H1 (cell line): ENCODE measurements around the gene COPZ1. TPM values are rescaled to one million over a fixed set of nuclear protein-coding genes. Genes with fewer than 3 reads are reported as not detected.

Source experiments
- CHD7 ChIP-seq: fragments of 300-600 bp; sonication (generic); IDR thresholded peaks from 2 replicates; pipeline ENCODE4 v1.7.1; 2012; ENCODE audit warnings: low read length, moderate library complexity, mild to moderate bottlenecking, inconsistent platforms; ENCODE audit not compliant: insufficient replicate concordance
- E2F6 ChIP-seq: IDR thresholded peaks from 2 replicates; pipeline ENCODE4 v1.6.1; 2012; ENCODE audit warnings: inconsistent platforms
- SAP30 ChIP-seq: fragments of 300-600 bp; sonication (generic); IDR thresholded peaks from 2 replicates; pipeline ENCODE4 v1.7.1; 2012; ENCODE audit warnings: low read length, moderate library complexity, mild to moderate bottlenecking, inconsistent platforms; ENCODE audit not compliant: insufficient read depth, insufficient replicate concordance
- polyA plus RNA-seq, 7 experiments: library from polyadenylated mRNA; depleted of rRNA in 3 of 7; stranded (reverse) in 5 of 7; unstranded in 2 of 7; fragments of >200 nt in 5 of 7; fragments of 200-250 nt in 2 of 7; gene quantifications; 1 replicate in 5 of 7; 2 replicates in 1 of 7; 4 replicates in 1 of 7; pipeline versions ENCODE4 v1.2.1 to v1.2.3, GENCODE V29; 2011 to 2013; ENCODE audit warnings: missing spikeins in 2 of 7, mixed read lengths in 2 of 7
- total RNA-seq: library from RNA; stranded (reverse); fragmentation: NEBNext Ultra II Directional; extraction: Animal tissue kit (Norgen Biotek cat#: 25700); gene quantifications from 2 replicates; pipeline ENCODE4 v1.2.1, GENCODE V29; 2021

COPZ1 gene
- total and polyA plus RNA-seq, 2 of the 8 experiments (the other 6 are each of a cell fraction or from before 2014, with no cell fraction given), result 103 to 133 TPM

GRCh38 chr12:54329759-54330158 is 4.8 kb downstream of the COPZ1 start (continued):
- no peak for TF ChIP-seq CHD7
- TF ChIP-seq E2F6, result no peak
- no peak for TF ChIP-seq SAP30
